ENCODE measurements around the gene TMEM242. TPM values are rescaled to one million over a fixed set of nuclear protein-coding genes. Genes with fewer than 3 reads are reported as not detected.

Gene TMEM242
- total and polyA plus RNA-seq, 2 of the 13 experiments (the other 11 are each of a cell fraction or from before 2014, with no cell fraction given) = 5.6 to 11.1 TPM

DNA sequence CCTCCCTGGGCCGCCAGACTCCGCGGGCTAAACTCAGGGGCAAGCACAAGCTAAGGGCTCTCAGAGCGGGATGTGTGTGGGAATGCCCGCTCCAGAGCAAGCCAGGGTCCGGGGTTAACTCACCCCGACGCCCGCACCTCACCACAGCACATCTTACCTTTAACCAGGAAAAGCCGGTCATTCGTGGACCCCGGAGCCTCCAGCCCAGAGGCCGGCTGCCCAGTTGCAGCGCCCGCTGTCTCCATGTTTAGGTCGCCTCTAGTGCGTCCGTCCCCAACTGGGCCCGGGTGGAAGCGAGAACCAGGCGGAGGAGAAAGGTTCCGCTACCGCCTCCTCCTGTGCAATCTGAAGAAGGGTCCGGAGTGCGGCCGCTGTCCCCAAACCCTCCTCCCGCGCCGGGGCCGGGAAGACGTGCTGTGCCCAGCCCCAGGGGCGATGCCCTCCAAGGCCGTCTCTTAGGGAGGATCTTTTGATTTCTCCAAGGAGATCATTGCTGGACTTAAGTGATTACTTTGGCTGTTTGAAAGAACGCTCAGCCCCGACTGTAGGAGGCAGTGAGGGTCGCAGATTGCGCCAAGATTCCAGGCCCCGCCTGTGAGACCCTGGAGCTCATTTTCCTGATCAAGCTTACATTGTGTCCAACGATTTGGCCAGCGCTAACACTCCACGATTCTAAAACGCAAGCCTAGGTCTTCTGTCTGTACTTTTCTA lies at the start of gene TMEM242 (continued):
- no peak; the same call in none of the 2 replicates for TF ChIP-seq CAMTA2 (CRISPR knock-in tag; IDR thresholded peaks at IDR 0.05; ENCODE audit: borderline replicate concordance)
- TF ChIP-seq, protein P1, sequence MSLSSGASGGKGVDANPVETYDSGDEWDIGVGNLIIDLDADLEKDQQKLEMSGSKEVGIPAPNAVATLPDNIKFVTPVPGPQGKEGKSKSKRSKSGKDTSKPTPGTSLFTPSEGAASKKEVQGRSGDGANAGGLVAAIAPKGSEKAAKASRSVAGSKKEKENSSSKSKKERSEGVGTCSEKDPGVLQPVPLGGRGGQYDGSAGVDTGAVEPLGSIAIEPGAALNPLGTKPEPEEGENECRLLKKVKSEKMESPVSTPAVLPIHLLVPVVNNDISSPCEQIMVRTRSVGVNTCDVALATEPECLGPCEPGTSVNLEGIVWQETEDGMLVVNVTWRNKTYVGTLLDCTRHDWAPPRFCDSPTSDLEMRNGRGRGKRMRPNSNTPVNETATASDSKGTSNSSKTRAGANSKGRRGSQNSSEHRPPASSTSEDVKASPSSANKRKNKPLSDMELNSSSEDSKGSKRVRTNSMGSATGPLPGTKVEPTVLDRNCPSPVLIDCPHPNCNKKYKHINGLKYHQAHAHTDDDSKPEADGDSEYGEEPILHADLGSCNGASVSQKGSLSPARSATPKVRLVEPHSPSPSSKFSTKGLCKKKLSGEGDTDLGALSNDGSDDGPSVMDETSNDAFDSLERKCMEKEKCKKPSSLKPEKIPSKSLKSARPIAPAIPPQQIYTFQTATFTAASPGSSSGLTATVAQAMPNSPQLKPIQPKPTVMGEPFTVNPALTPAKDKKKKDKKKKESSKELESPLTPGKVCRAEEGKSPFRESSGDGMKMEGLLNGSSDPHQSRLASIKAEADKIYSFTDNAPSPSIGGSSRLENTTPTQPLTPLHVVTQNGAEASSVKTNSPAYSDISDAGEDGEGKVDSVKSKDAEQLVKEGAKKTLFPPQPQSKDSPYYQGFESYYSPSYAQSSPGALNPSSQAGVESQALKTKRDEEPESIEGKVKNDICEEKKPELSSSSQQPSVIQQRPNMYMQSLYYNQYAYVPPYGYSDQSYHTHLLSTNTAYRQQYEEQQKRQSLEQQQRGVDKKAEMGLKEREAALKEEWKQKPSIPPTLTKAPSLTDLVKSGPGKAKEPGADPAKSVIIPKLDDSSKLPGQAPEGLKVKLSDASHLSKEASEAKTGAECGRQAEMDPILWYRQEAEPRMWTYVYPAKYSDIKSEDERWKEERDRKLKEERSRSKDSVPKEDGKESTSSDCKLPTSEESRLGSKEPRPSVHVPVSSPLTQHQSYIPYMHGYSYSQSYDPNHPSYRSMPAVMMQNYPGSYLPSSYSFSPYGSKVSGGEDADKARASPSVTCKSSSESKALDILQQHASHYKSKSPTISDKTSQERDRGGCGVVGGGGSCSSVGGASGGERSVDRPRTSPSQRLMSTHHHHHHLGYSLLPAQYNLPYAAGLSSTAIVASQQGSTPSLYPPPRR (CRISPR knock-in tag; IDR thresholded peaks at IDR 0.05; ENCODE audit: borderline replicate concordance) = peak; percentile 84
- peak; percentile 88 for TF ChIP-seq ZNF24 (IDR thresholded peaks at IDR 0.05)
- peak; percentile 97 for TF ChIP-seq MEF2D (CRISPR knock-in tag; IDR thresholded peaks at IDR 0.05)
- TF ChIP-seq SKIL (CRISPR knock-in tag; IDR thresholded peaks at IDR 0.05; ENCODE audit: borderline replicate concordance) = no peak
- TF ChIP-seq, protein P2, sequence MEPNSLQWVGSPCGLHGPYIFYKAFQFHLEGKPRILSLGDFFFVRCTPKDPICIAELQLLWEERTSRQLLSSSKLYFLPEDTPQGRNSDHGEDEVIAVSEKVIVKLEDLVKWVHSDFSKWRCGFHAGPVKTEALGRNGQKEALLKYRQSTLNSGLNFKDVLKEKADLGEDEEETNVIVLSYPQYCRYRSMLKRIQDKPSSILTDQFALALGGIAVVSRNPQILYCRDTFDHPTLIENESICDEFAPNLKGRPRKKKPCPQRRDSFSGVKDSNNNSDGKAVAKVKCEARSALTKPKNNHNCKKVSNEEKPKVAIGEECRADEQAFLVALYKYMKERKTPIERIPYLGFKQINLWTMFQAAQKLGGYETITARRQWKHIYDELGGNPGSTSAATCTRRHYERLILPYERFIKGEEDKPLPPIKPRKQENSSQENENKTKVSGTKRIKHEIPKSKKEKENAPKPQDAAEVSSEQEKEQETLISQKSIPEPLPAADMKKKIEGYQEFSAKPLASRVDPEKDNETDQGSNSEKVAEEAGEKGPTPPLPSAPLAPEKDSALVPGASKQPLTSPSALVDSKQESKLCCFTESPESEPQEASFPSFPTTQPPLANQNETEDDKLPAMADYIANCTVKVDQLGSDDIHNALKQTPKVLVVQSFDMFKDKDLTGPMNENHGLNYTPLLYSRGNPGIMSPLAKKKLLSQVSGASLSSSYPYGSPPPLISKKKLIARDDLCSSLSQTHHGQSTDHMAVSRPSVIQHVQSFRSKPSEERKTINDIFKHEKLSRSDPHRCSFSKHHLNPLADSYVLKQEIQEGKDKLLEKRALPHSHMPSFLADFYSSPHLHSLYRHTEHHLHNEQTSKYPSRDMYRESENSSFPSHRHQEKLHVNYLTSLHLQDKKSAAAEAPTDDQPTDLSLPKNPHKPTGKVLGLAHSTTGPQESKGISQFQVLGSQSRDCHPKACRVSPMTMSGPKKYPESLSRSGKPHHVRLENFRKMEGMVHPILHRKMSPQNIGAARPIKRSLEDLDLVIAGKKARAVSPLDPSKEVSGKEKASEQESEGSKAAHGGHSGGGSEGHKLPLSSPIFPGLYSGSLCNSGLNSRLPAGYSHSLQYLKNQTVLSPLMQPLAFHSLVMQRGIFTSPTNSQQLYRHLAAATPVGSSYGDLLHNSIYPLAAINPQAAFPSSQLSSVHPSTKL (CRISPR knock-in tag; IDR thresholded peaks at IDR 0.05) = peak; percentile 89
- TF ChIP-seq PHF8 (CRISPR knock-in tag; IDR thresholded peaks at IDR 0.05) = peak; percentile 99
- peak; percentile 99 for TF ChIP-seq KAT8 (CRISPR knock-in tag; IDR thresholded peaks at IDR 0.05)
- peak; percentile 82; the same call in 1 of the 2 replicates for TF ChIP-seq ZNF230 (CRISPR knock-in tag; IDR thresholded peaks at IDR 0.05)
- TF ChIP-seq, protein P3, sequence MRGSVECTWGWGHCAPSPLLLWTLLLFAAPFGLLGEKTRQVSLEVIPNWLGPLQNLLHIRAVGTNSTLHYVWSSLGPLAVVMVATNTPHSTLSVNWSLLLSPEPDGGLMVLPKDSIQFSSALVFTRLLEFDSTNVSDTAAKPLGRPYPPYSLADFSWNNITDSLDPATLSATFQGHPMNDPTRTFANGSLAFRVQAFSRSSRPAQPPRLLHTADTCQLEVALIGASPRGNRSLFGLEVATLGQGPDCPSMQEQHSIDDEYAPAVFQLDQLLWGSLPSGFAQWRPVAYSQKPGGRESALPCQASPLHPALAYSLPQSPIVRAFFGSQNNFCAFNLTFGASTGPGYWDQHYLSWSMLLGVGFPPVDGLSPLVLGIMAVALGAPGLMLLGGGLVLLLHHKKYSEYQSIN (CRISPR knock-in tag; IDR thresholded peaks at IDR 0.05; ENCODE audit: borderline replicate concordance) = no peak
- TF ChIP-seq MYNN (CRISPR knock-in tag; IDR thresholded peaks at IDR 0.05; ENCODE audit: low read depth) = peak; percentile 78
- TF ChIP-seq NR3C1 (CRISPR knock-in tag; IDR thresholded peaks at IDR 0.05) = no peak
- no peak for TF ChIP-seq ZNF496 (CRISPR knock-in tag; IDR thresholded peaks at IDR 0.05; ENCODE audit: insufficient replicate concordance)
- TF ChIP-seq ERF (CRISPR knock-in tag; IDR thresholded peaks at IDR 0.05) = peak; percentile 98
- TF ChIP-seq, protein P4, sequence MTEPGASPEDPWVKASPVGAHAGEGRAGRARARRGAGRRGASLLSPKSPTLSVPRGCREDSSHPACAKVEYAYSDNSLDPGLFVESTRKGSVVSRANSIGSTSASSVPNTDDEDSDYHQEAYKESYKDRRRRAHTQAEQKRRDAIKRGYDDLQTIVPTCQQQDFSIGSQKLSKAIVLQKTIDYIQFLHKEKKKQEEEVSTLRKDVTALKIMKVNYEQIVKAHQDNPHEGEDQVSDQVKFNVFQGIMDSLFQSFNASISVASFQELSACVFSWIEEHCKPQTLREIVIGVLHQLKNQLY (CRISPR knock-in tag; IDR thresholded peaks at IDR 0.05) = peak; percentile 70; the same call in 1 of the 2 replicates
- TF ChIP-seq ZNF772 (CRISPR knock-in tag; IDR thresholded peaks at IDR 0.05) = peak; percentile 99
- peak; percentile 66 for TF ChIP-seq FOXM1 (CRISPR knock-in tag; IDR thresholded peaks at IDR 0.05)
